Measurements from ENCODE around the gene FZR1.
"Not testable (repeated sequence)": the region's sequence is repeated elsewhere in the genome, so short reads cannot be mapped to it uniquely, and the experiment has no call there.

Gene FZR1

DNA sequence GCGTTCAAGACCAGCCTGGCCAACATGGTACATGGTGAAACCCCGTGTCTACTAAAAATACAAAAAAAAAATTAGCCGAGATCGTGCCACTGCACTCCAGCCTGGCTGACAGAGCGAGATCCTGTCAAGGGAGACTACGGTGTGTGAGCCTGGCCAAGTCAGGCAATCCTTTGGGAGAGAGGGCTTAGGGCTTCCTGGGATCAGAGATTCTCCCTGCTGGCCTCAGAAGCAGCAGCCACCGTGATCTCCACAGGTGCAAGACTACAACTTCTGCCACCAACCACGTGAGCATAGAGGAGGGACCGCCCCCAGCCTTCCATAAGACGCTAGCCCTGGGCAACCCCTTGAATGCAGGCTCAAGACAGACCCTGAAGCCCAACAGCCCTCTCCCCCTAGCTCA lies 43.7 kb downstream of the FZR1 start:
- no peak for DNase-seq

DNA sequence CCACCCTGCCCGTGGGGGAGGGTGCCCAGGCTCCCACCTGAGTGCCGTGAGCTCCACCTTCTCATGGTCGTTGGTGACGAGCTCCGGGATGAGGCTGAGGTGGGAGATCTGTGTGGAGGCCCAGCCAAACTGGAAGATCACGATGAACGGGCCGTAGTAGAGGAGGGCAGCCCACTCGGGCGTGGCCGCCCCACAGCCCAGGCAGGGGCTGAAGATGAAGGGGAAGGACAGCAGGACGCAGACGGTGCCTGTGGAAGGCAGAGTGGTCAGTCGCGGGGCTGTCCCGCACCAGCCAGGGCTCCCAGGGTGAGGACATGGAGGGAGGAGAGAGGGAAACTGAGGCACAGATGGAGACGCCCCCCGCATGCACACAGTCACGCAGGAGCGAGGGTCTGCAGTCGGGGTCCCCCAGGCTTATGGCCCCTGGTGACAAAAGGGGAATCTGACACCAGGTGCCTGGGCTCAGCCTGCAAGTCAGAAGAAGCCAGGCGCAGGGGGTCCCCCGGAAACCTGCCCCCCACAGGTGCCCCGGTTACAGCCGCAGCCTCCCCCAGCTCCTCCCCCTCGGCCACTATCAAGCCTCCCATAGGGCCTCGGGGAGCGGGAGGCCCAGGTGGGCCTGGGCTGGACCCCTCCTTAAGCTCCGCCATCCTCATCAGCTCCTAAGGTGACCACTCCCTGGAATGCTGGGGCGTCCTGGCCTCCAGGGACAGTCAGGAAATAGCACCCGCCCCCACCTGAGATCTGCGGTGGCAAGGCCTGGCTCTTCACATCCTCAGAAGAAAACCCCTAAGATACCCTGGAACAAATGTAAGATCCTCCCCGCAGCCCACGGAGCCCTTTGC lies 45.1 kb downstream of the FZR1 start:
- DNase-seq, result no peak

DNA sequence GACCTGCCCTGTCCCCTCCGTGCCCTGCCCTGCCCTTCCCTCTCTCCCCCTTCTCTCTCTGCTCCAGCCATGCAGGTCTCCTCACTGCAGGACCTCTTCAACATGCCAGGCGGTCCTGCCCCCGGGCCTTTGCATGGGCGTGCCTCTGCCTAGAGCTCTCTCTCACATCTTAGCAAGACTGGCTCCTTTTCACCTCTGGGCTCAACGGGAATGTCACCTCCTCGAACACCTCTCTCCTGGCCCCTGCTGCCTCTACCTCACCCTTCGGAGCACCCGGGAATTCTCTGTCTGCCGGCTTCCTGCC lies 45.6 kb downstream of the FZR1 start:
- DNase-seq, result no peak

DNA sequence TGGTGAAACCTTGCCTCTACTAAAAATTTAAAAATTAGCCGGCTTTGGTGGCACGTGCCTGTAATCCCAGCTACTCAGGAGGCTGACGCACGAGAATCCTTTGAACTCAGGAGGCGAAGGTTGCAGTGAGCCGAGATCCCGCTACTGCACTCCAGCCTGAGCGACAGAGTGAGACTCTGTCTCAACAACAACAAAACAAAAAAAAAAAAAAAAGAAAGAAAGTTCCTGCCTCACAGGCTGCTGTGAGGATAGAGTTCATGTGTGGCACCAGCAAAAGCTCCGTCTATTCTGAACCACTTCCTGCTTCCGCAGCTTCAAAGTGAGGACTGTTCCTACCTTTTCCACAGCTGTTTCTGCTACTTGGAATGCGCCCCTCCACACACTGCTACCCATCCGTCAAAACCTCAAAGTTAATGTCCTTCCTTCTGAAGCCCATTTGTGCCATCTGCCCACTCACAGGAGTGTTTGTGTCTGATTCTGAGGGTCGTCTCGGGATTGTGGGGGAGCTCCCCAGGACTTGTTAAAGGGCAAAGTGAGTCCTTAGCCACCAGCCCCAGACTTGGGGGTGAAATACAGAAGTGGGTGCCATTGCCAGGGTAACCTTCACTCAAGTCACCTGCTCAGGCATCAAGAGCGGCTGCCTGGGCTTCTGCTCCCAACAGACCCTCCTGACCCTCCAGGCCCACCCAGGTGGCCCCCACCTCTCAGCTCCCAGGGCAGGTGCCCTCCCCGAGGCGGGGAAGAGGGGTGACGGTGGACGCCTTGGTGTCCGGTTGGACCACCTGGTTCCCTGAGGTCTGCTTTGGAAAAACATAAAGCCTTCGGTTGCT lies 48.4 kb downstream of the FZR1 start:
- DNase-seq, result no peak

DNA sequence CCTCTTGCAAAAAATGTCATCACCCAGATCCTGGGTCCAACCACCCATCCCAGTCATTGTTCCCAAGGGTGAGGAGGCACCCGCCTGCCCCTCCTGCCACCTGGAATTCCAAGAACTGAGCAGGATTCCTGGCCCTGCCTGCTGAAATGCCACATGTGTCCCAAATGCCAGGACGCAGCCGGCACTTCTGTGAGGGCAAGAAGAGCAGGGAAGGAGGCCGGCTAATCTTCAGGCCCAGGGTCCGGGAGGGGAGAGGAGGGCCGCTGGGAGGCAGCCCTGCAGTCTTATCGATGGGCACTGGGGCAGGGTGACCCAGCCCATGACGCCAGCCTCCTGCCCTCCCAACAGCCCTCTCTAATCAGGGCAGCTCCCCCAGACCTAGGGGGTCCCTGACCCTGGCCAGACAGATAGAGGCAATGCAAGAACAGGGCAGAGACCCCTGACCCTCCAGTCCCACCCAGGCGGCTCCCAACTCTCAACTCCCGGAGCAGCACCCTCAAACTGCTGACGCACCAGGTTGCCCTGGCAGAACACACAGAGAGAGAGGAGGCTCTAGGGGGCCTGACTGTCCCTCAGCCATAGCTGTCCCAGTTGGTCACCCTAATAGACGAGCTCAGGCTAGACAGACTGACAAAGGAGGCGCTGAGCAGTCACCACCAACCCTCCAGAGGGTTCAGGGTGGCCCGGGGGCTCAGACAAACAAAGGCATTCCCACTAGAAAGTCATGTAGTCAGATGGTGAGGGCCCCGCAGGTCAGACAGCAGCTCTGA lies 49.7 kb downstream of the FZR1 start:
- DNase-seq, result no peak

DNA sequence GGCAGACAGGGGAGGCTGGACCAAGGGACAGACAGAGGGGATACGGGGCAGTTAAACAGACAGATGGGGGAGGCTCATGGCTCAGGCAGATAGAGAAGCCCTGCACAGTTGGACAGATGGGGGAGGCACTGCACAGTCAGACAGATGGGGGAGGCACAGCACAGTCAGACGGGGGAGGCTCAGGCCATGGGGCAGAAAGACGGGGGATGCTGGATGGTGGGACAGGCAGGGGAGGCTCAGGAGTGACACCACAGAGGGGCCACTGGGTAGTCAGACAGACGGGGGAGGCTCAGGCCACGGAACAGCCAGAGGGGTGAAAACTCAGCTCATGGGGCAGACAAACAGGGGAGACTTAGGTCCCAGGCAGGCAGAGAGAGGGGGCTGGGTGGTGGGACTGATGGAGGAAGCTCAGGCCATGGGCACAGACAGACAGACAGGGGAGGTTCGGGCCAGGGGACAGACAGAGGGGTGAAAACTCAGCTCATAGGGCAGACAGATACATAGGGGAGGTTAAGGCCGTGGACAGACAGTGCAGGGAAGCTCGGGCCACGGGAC lies 50.4 kb downstream of the FZR1 start:
- no peak for DNase-seq

DNA sequence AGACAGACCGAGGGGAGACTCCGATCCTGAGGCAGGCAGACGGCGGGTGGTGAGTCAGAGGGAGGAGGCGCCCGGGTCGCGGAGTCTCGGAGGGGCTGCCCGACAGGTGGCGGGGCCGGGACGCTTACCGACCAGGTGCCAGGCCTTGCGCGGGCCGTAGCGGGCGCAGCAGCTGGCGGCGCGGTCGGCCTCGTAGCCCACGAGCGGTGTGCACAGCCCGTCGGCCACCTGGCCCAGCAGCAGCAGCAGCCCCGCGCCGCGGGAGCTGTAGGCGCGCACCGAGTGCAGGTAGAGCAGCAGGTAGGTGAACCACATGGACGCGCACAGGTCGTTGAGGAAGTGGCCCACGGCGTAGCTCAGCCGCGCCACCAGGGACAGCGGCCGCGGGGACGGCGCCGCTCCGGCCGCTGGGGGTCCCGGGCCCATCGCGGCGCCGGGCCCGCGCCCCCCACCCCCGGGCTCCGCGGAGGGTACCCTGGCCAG lies 50.9 kb downstream of the FZR1 start:
- DNase-seq, result no peak

DNA sequence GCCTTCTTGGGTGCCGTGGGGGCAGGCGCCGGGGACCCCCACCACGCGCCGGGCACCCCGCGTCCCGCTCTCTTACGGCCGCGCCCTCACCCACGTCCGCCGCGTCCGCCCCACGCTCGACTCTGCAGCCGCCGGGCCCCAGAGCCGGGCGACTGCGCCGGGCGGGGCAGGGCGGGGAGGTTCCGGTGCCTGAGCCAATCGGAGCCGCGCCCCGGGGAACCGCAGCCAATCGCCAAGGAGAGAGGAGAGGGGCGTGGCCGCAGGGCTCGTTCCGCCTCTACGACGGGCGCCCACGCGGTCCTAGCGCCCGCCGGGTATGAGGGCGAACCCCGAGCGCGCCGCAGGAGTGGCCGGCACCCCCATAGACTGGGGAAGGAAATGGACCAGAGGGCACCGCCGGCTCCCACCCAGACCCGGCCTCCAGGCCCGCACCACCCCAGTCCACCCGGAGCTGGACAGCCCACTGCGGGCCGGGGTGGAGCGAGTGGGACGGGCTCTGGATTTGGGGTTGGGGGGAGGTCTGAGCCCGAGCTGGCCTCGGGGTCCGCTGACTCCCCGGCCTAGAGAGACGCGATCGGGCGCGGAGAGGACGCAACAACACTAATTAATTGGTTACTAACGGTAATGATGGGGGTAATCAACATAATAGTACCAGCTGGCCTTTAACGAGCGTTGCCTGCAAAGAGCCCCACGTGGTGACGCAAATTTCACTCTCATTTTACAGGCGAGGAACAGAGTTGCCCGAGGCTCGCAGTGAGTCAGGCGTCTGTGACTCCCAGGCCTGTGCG lies 51.5 kb downstream of the FZR1 start, which contains the start of gene MFSD12:
TSS of gene MFSD12 (minus strand) at position 126 of the 788 bp plus-strand sequence. CDS start 183 bp downstream, outside the sequence.
- DNase-seq, result peak; percentile 96

DNA sequence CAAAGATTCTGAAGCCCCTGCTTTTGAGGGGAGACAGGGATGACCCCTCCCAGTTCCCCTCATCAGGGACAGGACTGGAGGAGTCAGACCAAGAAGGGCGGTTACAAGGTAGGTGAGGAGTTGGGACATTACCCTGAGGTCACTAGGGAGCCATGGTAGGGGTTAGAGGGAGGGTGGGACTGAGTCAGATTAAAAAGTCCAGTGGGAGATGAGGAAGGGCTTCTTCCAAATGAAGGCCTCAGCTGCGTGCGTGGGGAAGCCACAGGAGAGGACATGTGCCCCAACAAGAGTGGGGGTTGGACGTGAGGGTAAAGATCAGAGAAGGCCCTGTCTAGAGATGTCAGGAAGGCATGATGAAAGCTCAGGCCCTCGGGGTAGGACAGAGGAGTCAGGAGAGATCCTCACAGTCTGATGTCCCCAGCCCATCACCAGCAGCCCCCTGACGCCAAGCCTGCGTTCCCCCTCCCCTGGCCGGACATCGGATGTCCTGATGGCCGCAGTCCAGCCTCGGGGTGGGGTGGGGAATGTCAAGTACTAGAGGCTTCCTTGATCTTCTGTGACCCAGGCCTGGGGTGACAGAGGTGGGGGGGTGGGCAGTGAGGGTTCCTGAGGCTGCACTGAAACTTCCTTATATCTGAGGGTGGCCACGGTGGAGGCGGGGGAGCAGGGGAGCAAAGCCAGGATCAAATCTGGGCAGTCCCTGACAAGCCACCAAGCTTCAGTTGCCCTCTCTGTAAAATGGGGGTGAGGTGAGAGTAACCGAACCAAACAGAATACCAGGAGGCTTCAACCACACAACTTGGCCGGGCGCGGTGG lies 57.8 kb downstream of the FZR1 start:
- no peak for DNase-seq

DNA sequence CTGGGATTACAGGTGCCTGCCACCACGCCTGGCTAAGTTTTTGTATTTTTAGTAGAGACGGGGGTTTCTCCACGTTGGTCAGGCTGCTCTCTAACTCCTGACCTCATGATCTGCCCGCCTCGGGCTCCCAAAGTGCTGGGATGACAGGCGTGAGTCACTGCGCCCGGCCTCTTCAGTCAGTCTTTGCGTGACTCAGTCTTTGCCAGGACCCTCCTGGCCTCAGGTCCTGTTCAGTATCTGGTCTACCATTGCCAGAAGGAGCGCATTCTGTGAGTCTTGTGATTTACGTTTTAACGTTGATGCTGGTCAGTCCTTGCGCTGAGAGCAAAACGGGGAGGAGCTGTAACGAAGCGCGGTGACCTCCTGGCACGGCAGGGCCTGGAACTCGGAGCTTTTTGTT lies 59.0 kb downstream of the FZR1 start:
- no peak for DNase-seq

DNA sequence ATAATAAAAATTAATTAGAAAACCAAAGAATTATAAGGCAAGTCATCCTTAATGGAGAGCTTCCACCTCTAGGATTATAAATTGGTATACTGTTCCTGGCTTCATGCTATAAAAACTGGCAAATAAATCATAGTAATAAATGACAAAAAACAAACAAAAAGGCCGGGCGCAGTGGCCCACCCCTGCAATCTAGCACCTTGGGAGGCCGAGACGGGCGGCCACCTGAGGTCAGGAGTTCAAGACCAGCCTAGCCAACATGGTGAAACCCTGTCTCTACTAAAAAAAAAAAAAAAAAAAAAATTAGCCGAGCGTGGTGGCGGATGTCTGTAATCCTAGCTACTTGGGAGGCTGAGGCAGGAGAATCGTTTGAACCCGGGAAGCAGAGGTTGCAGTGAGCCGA lies 63.9 kb downstream of the FZR1 start:
- DNase-seq, result not testable (repeated sequence)

DNA sequence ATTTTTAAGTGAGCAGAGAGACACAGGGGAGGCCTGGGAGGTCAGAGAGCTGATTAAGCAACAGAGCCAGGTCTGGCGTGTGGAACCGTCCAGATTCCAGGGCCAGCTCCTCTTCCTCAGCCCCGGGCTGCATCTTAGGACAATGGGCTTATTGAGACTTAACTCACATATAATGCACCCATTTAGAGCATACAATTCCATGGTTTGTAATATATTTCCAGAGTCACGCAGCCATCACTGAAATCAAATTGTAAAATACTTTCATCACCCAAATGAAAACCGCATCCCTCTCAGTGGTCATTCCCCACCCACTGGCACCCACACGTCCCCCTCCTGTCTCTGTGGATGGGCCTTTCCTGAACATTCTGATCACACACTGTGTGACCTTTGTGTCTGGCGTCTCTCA lies 64.5 kb downstream of the FZR1 start:
- DNase-seq, result no peak

DNA sequence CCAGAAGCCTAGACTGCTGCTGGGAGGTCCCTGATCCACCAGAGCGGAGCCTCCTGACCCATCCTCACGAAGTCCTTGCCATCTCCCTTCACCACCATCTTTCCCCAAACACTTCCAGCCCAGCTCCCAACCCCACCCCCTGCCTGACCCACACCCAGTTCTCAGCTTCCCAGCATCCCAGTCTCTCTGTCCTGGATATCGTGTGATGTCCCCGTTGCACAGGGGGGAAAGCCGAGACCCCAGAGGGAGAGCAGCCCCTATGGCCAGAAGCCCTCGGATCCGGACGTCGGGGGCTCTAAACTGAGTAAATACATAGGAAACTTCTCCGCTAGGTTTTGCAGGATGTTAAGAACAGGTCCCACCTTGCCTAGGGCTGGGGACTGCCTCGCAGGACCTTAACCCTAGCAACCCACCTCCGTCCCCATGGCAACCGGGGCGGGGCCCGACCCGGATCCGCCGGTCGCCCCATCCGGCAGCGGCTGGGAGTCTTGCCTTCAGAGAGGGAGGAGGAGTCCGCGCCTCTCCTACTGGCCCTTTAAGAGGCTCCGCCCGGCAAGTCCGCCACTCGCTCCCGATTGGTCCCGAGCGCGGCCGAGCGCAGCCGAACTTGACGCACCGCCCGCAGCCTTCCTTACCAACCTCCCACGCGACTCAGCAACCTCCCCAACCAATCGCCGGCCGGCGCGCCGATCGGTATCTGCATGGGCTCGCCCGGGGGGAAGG lies 66.2 kb downstream of the FZR1 start:
- DNase-seq, result peak; percentile 99

DNA sequence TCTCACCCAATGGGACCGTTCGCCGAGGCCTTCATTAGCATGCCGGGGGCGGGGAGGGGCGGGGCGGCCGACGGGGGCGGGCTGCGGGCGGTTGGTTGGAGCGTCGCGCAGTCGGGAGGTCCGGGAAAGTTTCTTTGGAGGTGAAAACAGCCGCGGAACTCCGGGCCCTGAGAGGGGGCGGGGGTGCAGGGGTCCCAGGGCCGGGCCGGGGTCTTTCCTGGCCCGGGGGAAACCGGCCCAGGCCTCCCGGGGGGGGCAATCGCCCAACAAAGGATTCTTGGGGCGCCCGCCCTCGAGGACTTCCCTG lies 66.7 kb downstream of the FZR1 start, which contains the start of gene HMG20B:
TSS of gene HMG20B (plus strand) at position 90 of the 307 bp plus-strand sequence. CDS start 366 bp downstream, outside the sequence.
- no peak for DNase-seq

DNA sequence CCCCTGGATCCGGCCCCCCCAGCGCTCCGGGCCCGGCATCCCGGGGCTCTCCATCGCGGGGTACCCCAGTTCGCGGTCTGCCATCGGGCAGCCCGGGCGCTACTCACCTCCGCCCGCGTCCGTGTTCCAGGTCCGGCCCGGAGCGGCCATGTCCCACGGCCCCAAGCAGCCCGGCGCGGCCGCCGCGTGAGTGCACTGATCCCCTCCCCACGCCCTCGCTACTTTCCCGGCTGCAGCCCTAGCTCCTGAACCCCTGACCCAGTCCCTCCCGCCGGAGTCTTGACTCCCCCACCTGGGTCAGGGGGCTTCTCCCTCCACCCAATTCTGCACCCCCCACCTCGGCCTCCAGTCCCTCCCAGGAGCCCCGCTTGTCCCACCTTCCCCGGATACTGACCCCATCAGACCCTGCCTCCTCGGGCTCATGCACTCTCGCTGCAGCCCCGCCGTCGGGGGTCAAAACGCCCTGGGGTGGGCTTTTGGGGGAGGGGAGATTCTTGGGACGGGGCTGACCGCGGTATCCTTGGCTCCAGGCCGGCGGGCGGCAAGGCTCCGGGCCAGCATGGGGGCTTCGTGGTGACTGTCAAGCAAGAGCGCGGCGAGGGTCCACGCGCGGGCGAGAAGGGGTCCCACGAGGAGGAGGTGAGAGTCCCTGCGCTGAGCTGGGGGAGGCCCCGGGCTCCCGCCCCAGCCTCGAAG lies 67.2 kb downstream of the FZR1 start:
- DNase-seq, result no peak

DNA sequence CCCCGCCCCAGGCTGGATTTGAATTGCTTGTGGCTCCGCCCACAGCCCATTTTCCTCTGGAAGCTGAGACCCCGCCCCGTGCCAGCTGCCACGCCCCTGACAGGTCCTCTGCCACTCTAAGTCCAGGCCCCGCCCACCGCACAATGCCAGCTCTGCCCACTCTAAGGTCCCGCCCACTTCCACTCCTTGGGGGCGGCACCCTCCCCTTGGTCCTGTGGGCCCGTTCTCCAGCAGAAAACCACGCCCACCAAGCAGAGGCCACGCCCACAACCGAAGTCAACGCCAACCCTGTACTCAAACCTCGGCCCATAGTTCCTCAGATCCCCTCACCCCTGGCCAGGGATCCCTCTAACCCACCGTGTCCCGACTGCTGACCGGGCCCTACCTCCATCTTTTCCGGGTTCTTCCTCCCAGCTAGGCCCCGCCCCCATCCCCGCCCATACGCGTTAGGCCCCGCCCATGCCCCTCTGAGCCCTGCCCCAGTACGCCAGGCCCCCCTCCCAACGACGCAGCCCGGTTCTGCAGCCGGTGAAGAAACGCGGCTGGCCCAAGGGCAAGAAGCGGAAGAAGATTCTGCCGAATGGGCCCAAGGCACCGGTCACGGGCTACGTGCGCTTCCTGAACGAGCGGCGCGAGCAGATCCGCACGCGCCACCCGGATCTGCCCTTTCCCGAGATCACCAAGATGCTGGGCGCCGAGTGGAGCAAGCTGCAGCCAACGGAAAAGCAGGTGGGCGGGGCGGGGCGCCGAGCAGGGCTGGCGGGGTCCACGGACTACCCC lies 67.9 kb downstream of the FZR1 start:
- DNase-seq, result peak; percentile 83

DNA sequence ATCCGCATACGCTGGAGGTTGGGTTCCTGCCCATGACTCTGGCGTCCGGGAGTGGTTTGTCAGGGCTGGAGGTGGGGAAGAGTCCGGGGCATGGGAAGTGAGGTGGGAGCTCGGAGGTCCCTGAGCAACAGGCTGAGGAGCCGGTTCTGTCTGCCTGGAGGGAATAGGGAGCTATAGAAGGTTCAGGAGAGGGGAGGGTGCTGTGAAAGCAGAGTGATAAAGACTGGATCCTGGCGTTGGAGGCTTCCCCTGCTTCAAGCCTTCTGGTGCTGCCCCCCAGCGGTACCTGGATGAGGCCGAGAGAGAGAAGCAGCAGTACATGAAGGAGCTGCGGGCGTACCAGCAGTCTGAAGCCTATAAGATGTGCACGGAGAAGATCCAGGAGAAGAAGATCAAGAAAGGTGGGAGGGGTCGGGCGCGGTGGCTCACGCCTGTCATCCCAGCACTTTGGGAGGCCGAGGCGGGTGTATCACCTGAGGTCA lies 69.2 kb downstream of the FZR1 start:
- DNase-seq, result no peak

DNA sequence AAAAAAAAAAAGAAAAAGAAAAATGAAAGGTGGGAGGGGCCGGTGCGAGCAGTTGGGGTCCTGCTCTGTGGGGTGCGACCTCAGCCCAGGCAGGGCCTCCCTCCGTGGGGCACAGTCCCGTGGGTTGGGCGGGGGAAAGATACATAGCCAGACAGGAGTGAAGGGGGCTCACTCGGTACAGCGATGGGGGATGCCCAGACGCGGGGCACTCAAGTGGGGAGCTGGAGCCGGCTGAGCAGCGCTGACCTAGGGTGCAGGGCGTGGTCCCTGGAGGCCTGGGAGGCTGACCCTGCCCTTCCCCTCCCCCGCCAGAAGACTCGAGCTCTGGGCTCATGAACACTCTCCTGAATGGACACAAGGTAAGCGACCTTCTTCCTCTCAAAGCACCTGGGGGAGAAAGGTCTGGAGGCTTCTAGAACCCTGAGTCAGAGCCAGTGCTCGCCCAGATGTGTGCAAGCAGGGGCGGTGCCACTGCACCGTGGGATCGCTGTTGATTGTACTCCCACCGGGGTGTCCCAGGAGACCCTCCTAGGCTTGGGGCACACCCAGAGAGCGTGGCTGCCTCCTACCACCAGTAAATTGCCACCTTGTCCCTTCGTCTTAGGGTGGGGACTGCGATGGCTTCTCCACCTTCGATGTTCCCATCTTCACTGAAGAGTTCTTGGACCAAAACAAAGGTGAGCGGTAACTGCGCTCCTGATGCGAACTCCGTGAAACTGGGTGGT lies 70.0 kb downstream of the FZR1 start:
- DNase-seq, result no peak

All from right forelimb (tissue), 1 donor.